ENCODE results near the gene TEKTIP1.

DNA sequence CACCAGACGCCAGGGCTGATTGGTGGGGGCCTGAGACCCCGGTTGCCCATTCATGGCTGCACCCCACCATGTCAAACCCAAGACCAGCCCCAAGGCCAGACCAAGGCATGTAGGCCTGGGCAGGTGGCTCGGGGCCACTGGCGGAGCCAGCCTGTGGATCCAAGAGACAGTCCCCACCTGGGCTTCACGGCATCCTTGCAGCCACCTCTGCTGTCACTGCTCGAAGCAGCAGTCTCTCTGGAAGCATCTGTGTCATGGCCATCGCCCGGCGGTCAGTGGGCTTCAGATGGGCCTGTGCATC, 3.8 kb upstream of the TEKTIP1 start:
- TF ChIP-seq POLR2A (IDR thresholded peaks at IDR 0.05) (no peak), CTCF (IDR thresholded peaks at IDR 0.05) (no peak)
